ENCODE data around the gene CNDP1.
A peak's percentile ranks its signal among the peaks of the same experiment; 100 is the strongest.

The CNDP1 gene

GRCh38 chr18:74506448-74507084, 27.7 kb upstream of the CNDP1 start:
- DNase-seq (no peak), ATAC-seq (no peak)

DNA sequence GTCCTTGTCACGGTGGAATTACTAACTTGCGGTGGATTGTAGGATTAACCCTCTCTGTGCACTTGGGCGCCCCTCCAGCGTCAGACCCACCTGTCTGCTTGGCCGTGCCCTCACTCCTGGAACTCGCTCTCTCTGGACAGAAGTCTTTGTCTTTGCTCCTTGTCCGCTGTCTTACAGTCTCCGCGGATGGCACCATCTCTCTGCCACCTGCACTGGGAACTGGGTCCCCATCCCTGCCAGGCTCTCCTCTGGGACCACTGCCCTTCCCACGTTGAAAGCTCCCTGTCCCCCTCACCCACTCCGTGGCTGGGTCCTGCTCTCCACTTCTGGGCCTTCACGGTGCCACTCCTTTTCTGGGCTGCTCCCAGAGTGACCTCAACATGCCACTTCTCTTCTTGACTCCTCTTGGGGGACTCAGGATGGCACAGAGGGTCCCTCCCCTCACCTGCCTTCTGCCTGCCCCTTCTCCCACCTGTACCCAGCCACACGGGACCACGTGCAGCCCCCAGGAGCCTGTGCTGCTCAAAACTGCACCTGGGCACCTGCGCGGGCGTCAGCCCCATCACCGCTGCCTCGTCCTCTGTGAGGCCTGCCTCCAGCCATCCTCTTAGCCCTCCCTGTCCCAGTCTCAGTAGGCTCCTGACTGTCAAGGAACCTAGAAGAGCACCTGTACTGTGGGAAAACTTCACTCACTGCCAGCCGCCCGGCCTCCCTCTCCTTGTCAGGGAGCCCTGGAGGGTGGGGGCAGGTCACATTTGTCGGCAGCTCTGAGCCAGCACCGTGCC, 27.0 kb upstream of the CNDP1 start:
- peak; percentile 28 for ATAC-seq

GRCh38 chr18:74507927-74508326, 26.4 kb upstream of the CNDP1 start:
- DNase-seq: no peak
- no peak for ATAC-seq

More for the DNA sequence above, 27.0 kb upstream of the CNDP1 start:
- DNase-seq: no peak

- ATAC-seq (no peak), DNase-seq (no peak)
Observed at GRCh38 chr18:74508366-74508765, 25.9 kb upstream of the CNDP1 start.

- no peak for ATAC-seq
- no peak for DNase-seq
Observed at GRCh38 chr18:74508821-74509225, 25.5 kb upstream of the CNDP1 start.

DNA sequence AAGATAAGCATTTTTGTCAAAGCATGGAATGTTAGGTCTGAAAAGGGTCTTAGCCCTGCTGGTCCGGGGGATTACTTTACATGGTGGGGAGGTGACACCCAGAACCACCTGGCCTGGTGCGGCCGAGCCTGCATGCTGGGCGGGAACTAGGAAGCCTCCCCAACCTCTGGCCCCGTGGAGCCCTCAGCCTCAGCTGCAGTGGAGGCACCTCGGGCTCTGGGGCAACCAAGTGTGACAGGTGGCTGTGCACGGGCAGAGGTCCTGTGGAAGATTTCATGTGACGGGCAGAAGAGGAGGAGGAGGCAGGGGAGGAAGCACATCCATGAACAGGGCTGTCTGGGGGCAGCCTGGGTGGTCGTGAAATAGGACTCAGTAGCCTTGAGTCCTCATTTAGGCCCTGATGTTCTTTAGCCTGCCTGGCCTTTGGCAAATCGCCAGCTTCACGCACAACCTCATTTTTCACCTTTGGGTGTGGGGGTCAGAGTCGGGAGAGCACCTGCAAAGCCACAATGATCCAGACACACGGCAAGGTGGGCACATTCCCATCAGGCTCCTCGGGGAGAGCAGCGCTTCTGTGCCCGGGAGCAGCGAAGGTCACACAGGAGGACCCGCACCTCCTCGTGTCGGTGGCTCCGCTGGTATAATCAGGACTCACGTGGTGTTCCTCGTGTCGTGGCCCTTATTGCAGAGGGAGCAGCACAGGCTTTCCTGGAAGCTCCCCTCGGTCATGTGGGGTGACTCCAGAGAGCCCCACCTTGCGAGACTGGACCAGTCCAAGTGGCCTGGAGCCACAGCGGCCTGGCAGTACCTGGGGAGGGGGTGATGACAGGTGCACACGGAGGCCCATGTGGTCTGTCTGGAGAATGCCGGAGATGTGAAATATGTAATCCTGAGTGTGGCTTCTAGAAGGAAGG, 24.2 kb upstream of the CNDP1 start:
- ATAC-seq: no peak
- DNase-seq: no peak

- ATAC-seq: no peak
- DNase-seq: no peak
Observed at GRCh38 chr18:74510770-74511095, 23.6 kb upstream of the CNDP1 start.

GRCh38 chr18:74511823-74512222, 22.5 kb upstream of the CNDP1 start:
- DNase-seq (no peak), ATAC-seq (no peak)

- no peak for DNase-seq
- ATAC-seq: no peak
Observed at GRCh38 chr18:74512321-74513053, 21.8 kb upstream of the CNDP1 start.

DNA sequence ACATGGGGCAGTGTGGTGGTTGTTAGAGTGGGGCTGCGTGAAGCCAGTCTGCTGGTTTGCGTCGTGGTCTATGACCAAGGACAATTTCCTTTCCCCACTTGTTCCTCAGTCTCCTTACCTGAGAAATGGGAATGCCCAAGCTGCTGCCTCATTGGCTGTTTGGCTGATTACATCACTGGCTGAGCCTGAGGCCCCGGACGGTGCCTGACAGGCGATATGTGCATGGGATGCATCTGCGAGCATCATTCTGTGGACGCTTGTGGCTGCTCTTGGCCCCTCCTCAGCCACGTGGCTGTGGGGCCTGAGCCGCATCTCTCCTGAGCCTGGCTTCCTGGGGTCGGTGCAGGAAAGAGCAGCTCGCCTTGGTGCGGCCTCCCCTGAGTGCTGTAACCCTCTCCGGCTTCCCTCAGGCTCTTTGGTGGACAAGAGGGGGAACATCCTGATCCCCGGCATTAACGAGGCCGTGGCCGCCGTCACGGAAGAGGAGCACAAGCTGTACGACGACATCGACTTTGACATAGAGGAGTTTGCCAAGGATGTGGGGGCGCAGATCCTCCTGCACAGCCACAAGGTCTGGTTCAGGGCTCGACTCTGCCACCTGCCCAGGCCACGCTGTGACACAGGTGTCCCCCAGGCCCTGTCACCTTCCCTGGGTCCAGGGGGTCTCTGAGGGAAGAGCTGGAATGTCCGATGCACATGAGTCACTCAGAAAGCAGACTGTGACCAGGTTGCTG, 21.0 kb upstream of the CNDP1 start:
- no peak for DNase-seq
- ATAC-seq: no peak

DNA sequence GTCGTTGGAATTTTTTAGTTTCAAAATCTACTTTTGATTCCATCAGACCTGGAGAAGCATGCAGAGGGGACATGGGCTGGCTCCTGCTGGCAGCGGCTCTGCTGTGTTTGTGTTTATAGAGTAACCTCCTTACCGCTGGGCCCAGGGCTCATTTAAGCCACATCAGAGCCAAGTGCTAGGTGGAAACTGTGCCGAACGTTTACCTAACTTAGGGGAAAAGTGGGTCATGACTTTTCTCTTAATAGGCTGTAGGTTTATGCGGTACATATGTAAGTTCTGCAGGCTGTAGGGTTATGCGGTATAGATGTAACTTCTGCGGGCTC, 20.5 kb upstream of the CNDP1 start:
- no peak for ATAC-seq
- DNase-seq: no peak

GRCh38 chr18:74514860-74515495, 19.3 kb upstream of the CNDP1 start:
- ATAC-seq (no peak), DNase-seq (no peak)

GRCh38 chr18:74515620-74516231, 18.6 kb upstream of the CNDP1 start:
- DNase-seq (no peak), ATAC-seq (no peak)

DNA sequence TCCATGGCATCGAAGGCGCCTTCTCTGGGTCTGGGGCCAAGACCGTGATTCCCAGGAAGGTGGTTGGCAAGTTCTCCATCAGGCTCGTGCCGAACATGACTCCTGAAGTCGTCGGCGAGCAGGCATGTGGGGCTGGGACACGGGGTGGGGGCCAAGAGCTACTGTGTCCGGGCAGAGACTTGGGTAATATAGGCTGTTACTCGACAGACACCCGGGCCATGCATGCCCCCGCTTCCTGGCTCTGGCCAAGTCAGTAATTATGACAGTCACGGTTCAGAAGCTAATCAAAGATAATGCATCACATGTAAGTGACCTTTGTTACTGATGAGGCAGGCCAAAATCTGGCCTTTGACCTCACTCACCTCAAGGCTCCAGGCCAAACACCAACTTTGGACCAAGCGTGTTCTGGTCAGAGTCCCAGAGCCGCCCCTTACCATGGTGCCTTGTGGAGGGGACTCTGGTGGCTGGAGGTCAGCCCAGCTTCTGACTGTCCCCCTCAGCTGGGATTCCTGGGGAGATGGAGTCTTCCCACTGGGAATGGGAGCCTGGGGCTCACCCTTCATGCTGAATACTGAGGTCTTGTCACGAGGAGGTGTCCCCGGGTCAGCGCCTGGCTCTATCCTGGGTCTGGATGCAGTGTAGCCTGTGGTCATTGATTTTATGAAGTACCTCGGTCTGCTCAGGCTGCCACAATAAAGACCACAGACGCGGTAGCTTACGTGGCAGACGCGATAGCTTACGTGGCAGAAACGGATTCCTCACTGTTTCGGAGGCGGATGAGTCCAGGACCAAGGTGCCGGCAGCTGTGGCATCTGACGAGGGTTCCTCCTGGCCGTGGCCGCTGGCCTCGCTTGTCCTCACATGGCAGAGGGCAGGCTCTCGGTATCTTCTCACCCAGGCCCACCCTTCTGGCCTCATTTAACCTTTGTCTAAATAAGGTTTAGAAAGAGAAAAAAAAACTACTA, 17.7 kb upstream of the CNDP1 start:
- ATAC-seq: no peak

DNA sequence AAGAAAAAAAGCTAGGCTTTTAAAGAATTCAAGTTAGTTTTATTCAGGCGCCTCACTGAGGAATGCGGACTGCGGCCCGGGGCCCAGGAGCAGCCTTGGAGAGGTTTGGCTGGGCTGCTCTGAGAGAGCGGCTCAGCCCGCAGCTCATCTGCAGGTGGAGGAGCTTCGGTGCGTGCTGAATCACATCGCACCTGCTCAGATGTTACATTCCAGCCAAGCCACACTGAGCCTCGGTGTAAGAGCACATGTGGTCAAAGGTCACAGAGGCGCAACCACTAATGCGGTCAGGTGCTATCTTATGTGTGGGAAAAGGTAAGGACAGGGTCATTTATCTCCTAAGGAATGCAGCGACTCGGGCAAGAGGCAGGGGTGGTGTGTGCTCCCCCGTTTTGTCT, 17.1 kb upstream of the CNDP1 start:
- ATAC-seq: no peak

More for the DNA sequence above, 17.7 kb upstream of the CNDP1 start:
- DNase-seq: no peak

GRCh38 chr18:74518456-74519295, 15.6 kb upstream of the CNDP1 start:
- ATAC-seq: no peak
- DNase-seq: no peak

More for the DNA sequence above, 17.1 kb upstream of the CNDP1 start:
- no peak for DNase-seq

GRCh38 chr18:74519320-74520095, 14.8 kb upstream of the CNDP1 start:
- DNase-seq: no peak

More at GRCh38 chr18:74519320-74520095, 14.8 kb upstream of the CNDP1 start:
- no peak for ATAC-seq

Data from stimulated activated naive CD8-positive, alpha-beta T cell treated with anti-CD3 and anti-CD28 coated beads, Interleukin-15, Interleukin-2, amounts not matched to agents 100 U/mL and 50 U/mL, for 24 hours (primary cell).